ENCODE results near the gene NKAIN4. TPM values are rescaled to one million over a fixed set of nuclear protein-coding genes. Genes with fewer than 3 reads are reported as not detected.

The NKAIN4 gene
- total and polyA plus RNA-seq, 8 donors, result 1.1 to 18.1 (median 7.8) TPM; not detected in 1

DNA sequence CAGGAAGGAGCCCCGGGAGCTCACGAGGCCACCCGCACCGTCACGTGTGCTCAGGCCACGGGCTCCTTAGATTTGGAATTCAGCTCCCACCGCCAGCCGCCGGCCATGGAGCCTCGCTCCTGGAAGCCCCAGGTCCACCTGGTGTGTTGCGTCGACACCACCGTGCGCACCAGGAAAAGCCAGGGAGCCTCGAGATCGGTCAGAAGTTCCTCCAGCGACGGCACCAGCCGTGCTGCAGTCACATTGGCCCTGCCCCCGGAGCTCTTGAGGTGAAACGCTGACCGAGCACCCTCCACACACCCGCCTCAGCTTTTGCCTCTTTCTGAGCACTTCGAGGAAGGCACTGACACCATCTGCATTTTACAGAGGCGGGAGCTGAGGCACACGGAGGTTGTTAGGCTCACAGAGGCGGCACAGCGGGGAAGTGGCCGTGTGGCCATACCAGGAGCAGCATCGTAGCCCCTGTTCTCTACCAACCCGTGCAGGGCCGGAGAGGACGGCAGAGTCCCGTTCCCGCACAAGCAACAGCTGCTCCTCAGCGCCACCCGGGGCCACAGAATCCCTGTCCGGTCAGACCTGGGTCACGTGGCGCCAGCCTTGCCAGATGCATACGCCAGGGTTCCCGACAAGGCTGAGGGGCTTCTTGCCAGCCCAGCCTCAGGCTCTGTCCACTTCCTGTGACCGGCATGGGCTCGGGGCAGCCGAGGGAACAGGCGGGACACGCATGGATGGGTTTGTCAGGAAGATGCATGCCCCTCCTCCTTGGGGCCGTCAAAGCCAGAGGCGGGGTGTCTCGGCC lies 7.6 kb downstream of the NKAIN4 start:
- intact Hi-C loops (cut with DNase I), result no loop called here
- Histone ChIP-seq H3K9me3 (no peaks in the 10 kb centered on the region), H3K27me3 (peaks cover 2 to 96% of the 10 kb centered on the region in 2 donors), H3K36me3 (no peaks in the 10 kb centered on the region), H3K4me1 (no peaks in the 10 kb centered on the region), H3K27ac (no peak overlapping the region), H3K4me3 (no peak overlapping the region)
- DNase-seq (peak in 1 of 4 donors; percentile 51), ATAC-seq (peak; percentile 73)
- TF ChIP-seq CTCF (IDR thresholded peaks at IDR 0.05), result no peak

- Histone ChIP-seq H3K27ac (no peak overlapping the region), H3K4me3 (no peak overlapping the region), H3K4me1 (no peaks in the 10 kb centered on the region), H3K9me3 (no peaks in the 10 kb centered on the region), H3K36me3 (no peaks in the 10 kb centered on the region), H3K27me3 (peaks cover 0 to 97% of the 10 kb centered on the region in 2 donors)
- intact Hi-C loops (cut with DNase I), result no loop called here
- no peak for TF ChIP-seq CTCF (IDR thresholded peaks at IDR 0.05)
- no peak for ATAC-seq
- no peak for DNase-seq
These were observed 9.8 kb downstream of the NKAIN4 start for GRCh38 chr20:63244468-63244867.

DNA sequence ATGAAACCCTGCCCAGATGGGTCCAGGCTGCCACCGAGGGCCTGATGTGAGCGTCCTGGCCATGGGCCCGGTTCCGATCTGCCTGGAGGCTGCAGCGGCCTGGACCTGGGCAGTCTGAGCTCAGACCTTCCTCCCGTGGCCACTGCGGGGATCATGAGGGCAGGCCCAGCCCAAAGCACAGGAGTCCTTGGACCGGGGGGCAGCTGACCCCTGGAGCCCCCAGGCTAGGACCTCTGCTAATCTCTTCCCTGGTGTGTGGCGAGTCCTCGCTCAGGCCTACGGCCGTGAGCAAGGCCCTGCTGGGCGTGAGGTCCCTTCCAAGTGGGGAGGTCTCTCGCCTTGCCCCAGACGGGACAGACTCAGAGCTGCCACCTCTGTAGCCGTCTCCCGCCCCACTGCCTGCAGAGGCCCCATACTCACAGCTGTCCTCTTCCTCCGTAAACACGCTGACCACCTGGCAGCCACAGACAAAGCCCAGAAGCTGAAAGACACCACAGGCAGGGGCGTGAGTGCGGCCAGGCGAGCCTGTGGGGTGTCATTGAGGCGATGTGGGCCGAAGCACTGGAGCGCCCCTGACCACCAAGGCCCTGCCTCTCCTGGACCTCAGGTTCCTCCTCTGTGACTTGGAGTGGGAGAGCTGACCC lies 10.5 kb downstream of the NKAIN4 start:
- Histone ChIP-seq H3K9me3 (no peaks in the 10 kb centered on the region), H3K27me3 (peaks cover 0 to 97% of the 10 kb centered on the region in 2 donors), H3K27ac (no peak overlapping the region), H3K4me3 (no peak overlapping the region), H3K4me1 (no peaks in the 10 kb centered on the region), H3K36me3 (no peaks in the 10 kb centered on the region)
- ATAC-seq, result no peak
- DNase-seq, result no peak
- TF ChIP-seq CTCF (IDR thresholded peaks at IDR 0.05), result no peak
- intact Hi-C loops (cut with DNase I), result no loop called here

DNA sequence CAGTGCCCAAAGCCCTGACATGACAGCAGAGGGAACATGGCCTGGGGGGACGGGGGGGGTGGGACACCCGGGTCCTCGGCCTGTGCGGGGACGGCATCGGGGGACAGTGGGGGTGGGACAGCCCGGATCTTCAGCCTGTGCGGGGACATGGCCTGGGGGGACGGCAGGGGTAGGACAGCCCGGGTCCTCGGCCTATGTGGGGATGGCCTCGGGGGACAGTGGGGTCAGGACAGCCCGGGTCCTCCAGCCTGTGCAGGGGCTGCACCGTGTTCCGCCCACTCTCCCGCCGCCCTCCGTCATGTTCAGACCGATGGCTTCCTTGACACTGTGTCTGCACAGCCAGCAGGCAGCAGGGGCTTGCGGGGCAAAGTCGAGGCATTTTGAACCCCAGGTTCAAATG lies 11.5 kb downstream of the NKAIN4 start:
- H3K4me1 ChIP-seq, result no peaks in the 10 kb centered on the region
- no peaks in the 10 kb centered on the region for H3K36me3 ChIP-seq
- H3K4me3 ChIP-seq, result no peak overlapping the region
- H3K27me3 ChIP-seq, result peaks cover 0 to 97% of the 10 kb centered on the region in 2 donors
- TF ChIP-seq CTCF (IDR thresholded peaks at IDR 0.05), result no peak
- ATAC-seq, result no peak
- DNase-seq, result no peak
- no peak overlapping the region for H3K27ac ChIP-seq
- H3K9me3 ChIP-seq, result no peaks in the 10 kb centered on the region
- intact Hi-C loops (cut with DNase I), result no loop called here

GRCh38 chr20:63241272-63241671 lies 13.0 kb downstream of the NKAIN4 start:
- Histone ChIP-seq H3K9me3 (no peaks in the 10 kb centered on the region), H3K27ac (no peak overlapping the region), H3K4me1 (no peaks in the 10 kb centered on the region), H3K36me3 (no peaks in the 10 kb centered on the region), H3K4me3 (no peak overlapping the region), H3K27me3 (peaks cover 0 to 95% of the 10 kb centered on the region in 2 donors)
- DNase-seq (no peak), ATAC-seq (no peak)
- no peak for TF ChIP-seq CTCF (IDR thresholded peaks at IDR 0.05)
- intact Hi-C loops (cut with DNase I), result no loop called here
